K562 (cell line): ENCODE measurements around the gene SMIM35. TPM values are rescaled to one million over a fixed set of nuclear protein-coding genes. Genes with fewer than 3 reads are reported as not detected.
A peak's percentile ranks its signal among the peaks of the same experiment; 100 is the strongest.

Experiments
- CBFA2T2 ChIP-seq: fragments of 450-650 bp; conservative IDR thresholded peaks from 2 replicates; pipeline ENCODE4 v1.6.1; 2017; ENCODE audit warnings: mild to moderate bottlenecking
- CBX2 ChIP-seq: fragments of 200-600 bp; sonication (generic); IDR thresholded peaks from one replicate; pipeline ENCODE4 v1.6.1; 2012; ENCODE audit warnings: mild to moderate bottlenecking, low read length, inconsistent platforms; ENCODE audit not compliant: insufficient read depth, poor library complexity, severe bottlenecking
- CEBPG ChIP-seq, 3 experiments: fragments of 200-800 bp in 1 of 3; sonication (Bioruptor generic) in 1 of 3; sonication (generic) in 1 of 3; formaldehyde crosslinking in 1 of 3; IDR thresholded peaks in 2 of 3; conservative IDR thresholded peaks in 1 of 3; 2 replicates each; pipeline versions ENCODE4 v1.6.1 to v1.8.0; 2016 to 2022; ENCODE audit warnings: missing compliant biosample characterization in 2 of 3, missing genetic modification characterization in 2 of 3, mild to moderate bottlenecking in 1 of 3, missing genetic modification reagents in 1 of 3
- CEBPZ ChIP-seq: fragments of 150-350 bp; IDR thresholded peaks from 2 replicates; pipeline ENCODE4 v1.6.1; 2014; ENCODE audit warnings: low read depth, mild to moderate bottlenecking, low read length, borderline replicate concordance
- COPS2 ChIP-seq: fragments of 450-650 bp; conservative IDR thresholded peaks from 2 replicates; pipeline ENCODE4 v1.6.1; 2016; ENCODE audit warnings: mild to moderate bottlenecking, moderate library complexity
- CREB3 ChIP-seq: fragments of 450-650 bp; conservative IDR thresholded peaks from 2 replicates; pipeline ENCODE4 v1.6.1; 2016; ENCODE audit warnings: missing genetic modification characterization, low read depth, mild to moderate bottlenecking, missing compliant biosample characterization, moderate library complexity
- ETV6 ChIP-seq, 3 experiments: fragments of 150-350 bp in 1 of 3; sonication (generic) in 1 of 3; formaldehyde crosslinking in 1 of 3; IDR thresholded peaks; 2 replicates each; pipeline versions ENCODE4 v1.6.1 to v1.8.0; 2014 to 2022; ENCODE audit warnings: borderline replicate concordance in 2 of 3, low read depth in 2 of 3, antibody characterized with exemption in 1 of 3, low read length in 1 of 3, mild to moderate bottlenecking in 1 of 3, missing genetic modification reagents in 1 of 3
- HMG20B ChIP-seq: fragments of 250-450 bp; sonication (Bioruptor Pico); IDR thresholded peaks from 2 replicates; pipeline ENCODE4 v1.5.0; 2021; ENCODE audit warnings: mild to moderate bottlenecking
- KAT7 ChIP-seq: sonication (generic); formaldehyde crosslinking; IDR thresholded peaks from 2 replicates; pipeline ENCODE4 v1.8.0; 2022; ENCODE audit warnings: missing genetic modification reagents, mild to moderate bottlenecking, borderline replicate concordance
- KLF1 ChIP-seq: fragments of 450-650 bp; IDR thresholded peaks from 2 replicates; pipeline ENCODE4 v1.6.1; 2016; ENCODE audit warnings: missing genetic modification characterization, missing compliant biosample characterization
- NR2C1 ChIP-seq, 2 experiments: fragments of 450-650 bp; IDR thresholded peaks; 2 replicates each; pipeline ENCODE4 v1.6.1; 2017; ENCODE audit warnings: mild to moderate bottlenecking in 2 of 2, antibody characterized with exemption in 1 of 2, inconsistent platforms in 1 of 2, missing compliant biosample characterization in 1 of 2, missing genetic modification characterization in 1 of 2
- RAD51 ChIP-seq: fragments of 450-650 bp; IDR thresholded peaks from 2 replicates; pipeline ENCODE4 v1.7.1; 2016; ENCODE audit warnings: low read depth, mild to moderate bottlenecking, borderline replicate concordance
- RCOR1 ChIP-seq, 2 experiments: IDR thresholded peaks; 2 replicates each; pipeline ENCODE4 v1.6.1; 2012; ENCODE audit warnings: low read depth in 2 of 2, low read length in 2 of 2, borderline replicate concordance in 1 of 2, improper control_type of control experiment in 1 of 2
- SMARCB1 ChIP-seq: IDR thresholded peaks from 2 replicates; pipeline ENCODE4 v1.6.1; 2011; ENCODE audit warnings: improper control_type of control experiment, low read depth; ENCODE audit not compliant: insufficient read length
- TAL1 ChIP-seq: fragments of 450-650 bp; IDR thresholded peaks from 2 replicates; pipeline ENCODE4 v1.6.1; 2016; ENCODE audit warnings: mild to moderate bottlenecking
- THAP7 ChIP-seq: fragments of 250-450 bp; sonication (Bioruptor Pico); IDR thresholded peaks from 2 replicates; pipeline ENCODE4 v1.5.0; 2021
- ZNF512 ChIP-seq: IDR thresholded peaks from 2 replicates; pipeline ENCODE4 v1.6.1; 2016; ENCODE audit warnings: missing genetic modification characterization, missing compliant biosample characterization
- polyA plus RNA-seq, 8 experiments: library from polyadenylated mRNA; depleted of rRNA in 4 of 8; stranded (reverse) in 5 of 8; unstranded in 3 of 8; fragments of >200 nt; fragmentation: Nextera tagmentation in 2 of 8; fragmentation: Illumina TruSeq in 1 of 8; extraction: Ambion mirVana in 2 of 8; extraction: Trizol in 1 of 8; gene quantifications; 2 replicates each; pipeline versions ENCODE4 v1.2.1 to v1.2.3, GENCODE V29; 2011 to 2014; ENCODE audit warnings: inconsistent platforms in 1 of 8, missing spikeins in 1 of 8
- total RNA-seq, 7 experiments: library from RNA; depleted of rRNA in 6 of 7; stranded (reverse); fragments of >200 nt in 6 of 7; fragmentation: Illumina TruSeq in 2 of 7; extraction: Trizol in 2 of 7; gene quantifications; 2 replicates each; pipeline versions ENCODE4 v1.2.1 to v1.2.3, GENCODE V29; 2011 to 2021; ENCODE audit warnings: low replicate concordance in 1 of 7

Gene SMIM35
- total and polyA plus RNA-seq, 9 of the 15 experiments (the other 6 are each of a cell fraction or from before 2014, with no cell fraction given), result 0.03 TPM; not detected in 7

GRCh38 chr11:118074091-118074685 is 12.6 kb downstream of the SMIM35 start (continued):
- 0 out of 4 replicates have a peak, but pooled peaks have one; percentile 21 to 23 for TF ChIP-seq ETV6 (IDR thresholded peaks at IDR 0.05; ENCODE audit: borderline replicate concordance in 1 of 2, low read depth in 2 of 2, low read length in 1 of 2)
- no peak for TF ChIP-seq ETV6 (CRISPR knock-in tag; IDR thresholded peaks at IDR 0.05; ENCODE audit: borderline replicate concordance)
- TF ChIP-seq SMARCB1, result no peak
- no peak for TF ChIP-seq KAT7 (CRISPR knock-in tag)
- TF ChIP-seq CBX2, result no peak
- TF ChIP-seq NR2C1 (IDR thresholded peaks at IDR 0.05), result no peak
- TF ChIP-seq NR2C1 (tag; IDR thresholded peaks at IDR 0.05), result no peak
- TF ChIP-seq ZNF512, result peak; percentile 52; the same call in 1 of the 2 replicates
- TF ChIP-seq THAP7 (CRISPR knock-in tag), result no peak
- TF ChIP-seq RAD51, result no peak
- no peak for TF ChIP-seq KLF1 (tag)
- no peak for TF ChIP-seq COPS2
- TF ChIP-seq CEBPG (CRISPR knock-in tag; IDR thresholded peaks at IDR 0.05), result no peak
- no peak for TF ChIP-seq CEBPG (tag; conservative IDR thresholded peaks at IDR 0.05 in 1 of 2, IDR thresholded peaks at IDR 0.05 in 1 of 2)
- TF ChIP-seq CEBPZ, result no peak
- TF ChIP-seq CBFA2T2, result peak; percentile 46; the same call in 1 of the 2 replicates
- TF ChIP-seq CREB3 (tag), result no peak
- TF ChIP-seq TAL1, result peak; percentile 73
- TF ChIP-seq RCOR1 (IDR thresholded peaks at IDR 0.05; ENCODE audit: borderline replicate concordance in 1 of 2, low read depth in 2 of 2, low read length in 2 of 2), result 0 out of 4 replicates have a peak, but pooled peaks of 1 of the 2 experiments have one; percentile 13
- no peak for TF ChIP-seq HMG20B (CRISPR knock-in tag)
